Measurements from ENCODE around the gene AVL9. TPM values are rescaled to one million over a fixed set of nuclear protein-coding genes. Genes with fewer than 3 reads are reported as not detected.
"Not testable (repeated sequence)": the region's sequence is repeated elsewhere in the genome, so short reads cannot be mapped to it uniquely, and the experiment has no call there.

The AVL9 gene
- total and polyA plus RNA-seq, 9 of the 15 experiments (the other 6 are each of a cell fraction or from before 2014, with no cell fraction given) = 6.4 to 66.2 (median 30.1) TPM

GRCh38 chr7:32470004-32470403 is 25.3 kb upstream of the AVL9 start:
- peaks cover 7 to 12% of the 10 kb centered on the region in 2 experiments; a peak in 4 of 5 replicates for H3K27me3 ChIP-seq (ENCODE audit: control insufficient read depth in 2 of 2, insufficient read depth in 2 of 2, low read length in 2 of 2)
- BruUV-seq (replicated peaks); DNase-seq (ENCODE audit: extremely low read depth in 1 of 4, low spot score in 3 of 4); H3K9me3 ChIP-seq (replicated peaks; ENCODE audit: control insufficient read depth, insufficient read depth, low read depth, low read length); H3K36me3 ChIP-seq (ENCODE audit: control insufficient read depth, insufficient read depth, low read length); H3K9ac ChIP-seq (ENCODE audit: insufficient read depth in 1 of 2, low read depth in 2 of 2, low read length in 2 of 2); POLR2A ChIA-PET; H3K9me1 ChIP-seq (ENCODE audit: control insufficient read depth, insufficient read depth, low read length); in situ Hi-C loops (cut with MboI); CTCF ChIA-PET (ENCODE audit: low intra/inter-chr PET ratio); FAIRE-seq; intact Hi-C loops (cut with micrococcal nuclease); H3K79me2 ChIP-seq (ENCODE audit: control insufficient read depth, insufficient read depth, low read length); H3K4me3 ChIP-seq; H3K4me2 ChIP-seq (ENCODE audit: insufficient read depth, low read length); H3K4me1 ChIP-seq (replicated peaks in 1 of 2; ENCODE audit: control insufficient read depth in 2 of 2, insufficient read depth in 2 of 2, low read length in 2 of 2); H3K27ac ChIP-seq (ENCODE audit: extremely low read depth, low read depth, low read length); H4K20me1 ChIP-seq (replicated peaks; ENCODE audit: control insufficient read depth, insufficient read depth, low read length); ATAC-seq; H2AFZ ChIP-seq (ENCODE audit: low read depth, low read length): not testable (repeated sequence)
- no CpG with 5 or more reads among the region's 2 CpGs for WGBS (ENCODE audit: insufficient coverage, low coverage, missing lambda C conversion rate)
- TF ChIP-seq NFIC (IDR thresholded peaks at IDR 0.05) = peak; percentile 58; the same call in 1 of the 2 replicates

- H3K4me3 ChIP-seq = no peak overlapping the region
- H3K9me1 ChIP-seq (ENCODE audit: control insufficient read depth, insufficient read depth, low read length) = no peaks in the 10 kb centered on the region
- in situ Hi-C loops (cut with MboI) (no loop called here), intact Hi-C loops (cut with micrococcal nuclease) (no loop called here)
- DNase-seq (ENCODE audit: extremely low read depth in 1 of 4, low spot score in 3 of 4) = no peak
- peaks cover 9 to 15% of the 10 kb centered on the region in 2 experiments; a peak in 4 of 5 replicates for H3K27me3 ChIP-seq (ENCODE audit: control insufficient read depth in 2 of 2, insufficient read depth in 2 of 2, low read length in 2 of 2)
- no peak; the same call in 2 of the 3 replicates for ATAC-seq
- no TSS peak for BruUV-seq (replicated peaks)
- H3K4me1 ChIP-seq (replicated peaks in 1 of 2; ENCODE audit: control insufficient read depth in 2 of 2, insufficient read depth in 2 of 2, low read length in 2 of 2) = no peaks in the 10 kb centered on the region
- no peak overlapping the region for H3K4me2 ChIP-seq (ENCODE audit: insufficient read depth, low read length)
- ChIA-PET CTCF (ENCODE audit: low intra/inter-chr PET ratio) (no interaction called here), POLR2A (no interaction called here)
- H3K36me3 ChIP-seq (ENCODE audit: control insufficient read depth, insufficient read depth, low read length) = no peaks in the 10 kb centered on the region
- H3K9me3 ChIP-seq (replicated peaks; ENCODE audit: control insufficient read depth, insufficient read depth, low read depth, low read length) = no peaks in the 10 kb centered on the region; the same call in 1 of the 2 replicates
- H3K79me2 ChIP-seq (ENCODE audit: control insufficient read depth, insufficient read depth, low read length) = no peaks in the 10 kb centered on the region
- H2AFZ ChIP-seq (ENCODE audit: low read depth, low read length) = no peak overlapping the region
- no peak for FAIRE-seq
- H3K27ac ChIP-seq (ENCODE audit: extremely low read depth, low read depth, low read length) = no peak overlapping the region
- H4K20me1 ChIP-seq (replicated peaks; ENCODE audit: control insufficient read depth, insufficient read depth, low read length) = no peaks in the 10 kb centered on the region
- no peak overlapping the region for H3K9ac ChIP-seq (ENCODE audit: insufficient read depth in 1 of 2, low read depth in 2 of 2, low read length in 2 of 2)
- TF ChIP-seq CBX3 (IDR thresholded peaks at IDR 0.05; ENCODE audit: borderline replicate concordance in 1 of 2, low read length in 2 of 2) (no peak), NFE2 (IDR thresholded peaks at IDR 0.05; ENCODE audit: low read depth) (no peak), RAD51 (IDR thresholded peaks at IDR 0.05; ENCODE audit: borderline replicate concordance, low read depth) (no peak), BRF1 (IDR thresholded peaks at IDR 0.05; ENCODE audit: borderline replicate concordance, extremely low read depth, insufficient read length) (no peak)
- 11% methylated on average over 5 of the region's 5 CpGs for WGBS (ENCODE audit: insufficient coverage, low coverage, missing lambda C conversion rate)
Measured at GRCh38 chr7:32470871-32471270, 24.4 kb upstream of the AVL9 start.

Measured in K562 (cell line).